Breast epithelium (tissue), 4 donors: ENCODE data around the gene SYTL1. TPM values are rescaled to one million over a fixed set of nuclear protein-coding genes. Genes with fewer than 3 reads are reported as not detected.

Experiments used
- DNase-seq, 2 donors: peaks; one replicate each; pipeline ENCODE4 v3.0.0-alpha.2; 2019; ENCODE audit warnings: low spot score in 2 of 2
- H3K27ac ChIP-seq, 2 donors: fragments of 200-600 bp; sonication (generic) in 1 of 2; one replicate each; pipeline ENCODE4 v1.5.1; 2016 to 2019; ENCODE audit warnings: mild to moderate bottlenecking in 1 of 2
- H3K27me3 ChIP-seq, 2 donors: fragments of 200-600 bp; sonication (generic) in 1 of 2; one replicate each; pipeline versions ENCODE4 v1.5.1 to v1.6.0; 2017 to 2019; ENCODE audit warnings: control low read depth in 1 of 2, mild to moderate bottlenecking in 1 of 2
- H3K36me3 ChIP-seq: fragments of 200-600 bp; one replicate; pipeline ENCODE4 v1.5.1; 2019
- H3K4me1 ChIP-seq, 2 donors: fragments of 200-600 bp; sonication (generic); one replicate each; pipeline ENCODE4 v1.5.1; 2016 to 2019; ENCODE audit warnings: control low read depth in 1 of 2
- H3K4me3 ChIP-seq, 3 donors: fragments of 200-600 bp; sonication (generic); 1 replicate in 2 of 3; 2 replicates in 1 of 3; pipeline ENCODE4 v1.5.1; 2016 to 2019; ENCODE audit warnings: mild to moderate bottlenecking in 3 of 3, moderate library complexity in 2 of 3
- H3K9me3 ChIP-seq, 2 donors: fragments of 200-600 bp; sonication (generic) in 1 of 2; one replicate each; pipeline ENCODE4 v1.5.1; 2016 to 2019; ENCODE audit warnings: control low read depth in 1 of 2
- POLR2A ChIP-seq: fragments of 450-650 bp; IDR thresholded peaks from one replicate; pipeline ENCODE4 v1.6.1; 2016; ENCODE audit warnings: antibody characterized with exemption, mild to moderate bottlenecking, moderate library complexity
- POLR2AphosphoS5 ChIP-seq, 3 donors: sonication (generic); formaldehyde crosslinking; IDR thresholded peaks; one replicate each; pipeline ENCODE4 v1.6.1; 2017; ENCODE audit warnings: antibody characterized with exemption in 3 of 3
- intact Hi-C: fragments of 100-400 bp; cut with DNase I; formaldehyde crosslinking; loops from one replicate; pipeline ENCODE4 v1.15.1; 2023; ENCODE audit warnings: low total_unique reads
- total RNA-seq, 3 donors: library from RNA; depleted of rRNA; stranded (reverse); fragments of >200 nt; gene quantifications; one replicate each; pipeline ENCODE4 v1.1.0, GENCODE V29; 2016
- TF ChIP-seq, protein P1 (sequence below), 3 donors: fragments of 450-650 bp; IDR thresholded peaks; one replicate each; pipeline ENCODE4 v1.5.1; 2016 to 2017; ENCODE audit warnings: antibody characterized with exemption in 3 of 3, mild to moderate bottlenecking in 3 of 3, moderate library complexity in 3 of 3

SYTL1 gene
- total RNA-seq, 3 donors from 2014 or later, result 0.96 to 33.1 (median 22.3) TPM

DNA sequence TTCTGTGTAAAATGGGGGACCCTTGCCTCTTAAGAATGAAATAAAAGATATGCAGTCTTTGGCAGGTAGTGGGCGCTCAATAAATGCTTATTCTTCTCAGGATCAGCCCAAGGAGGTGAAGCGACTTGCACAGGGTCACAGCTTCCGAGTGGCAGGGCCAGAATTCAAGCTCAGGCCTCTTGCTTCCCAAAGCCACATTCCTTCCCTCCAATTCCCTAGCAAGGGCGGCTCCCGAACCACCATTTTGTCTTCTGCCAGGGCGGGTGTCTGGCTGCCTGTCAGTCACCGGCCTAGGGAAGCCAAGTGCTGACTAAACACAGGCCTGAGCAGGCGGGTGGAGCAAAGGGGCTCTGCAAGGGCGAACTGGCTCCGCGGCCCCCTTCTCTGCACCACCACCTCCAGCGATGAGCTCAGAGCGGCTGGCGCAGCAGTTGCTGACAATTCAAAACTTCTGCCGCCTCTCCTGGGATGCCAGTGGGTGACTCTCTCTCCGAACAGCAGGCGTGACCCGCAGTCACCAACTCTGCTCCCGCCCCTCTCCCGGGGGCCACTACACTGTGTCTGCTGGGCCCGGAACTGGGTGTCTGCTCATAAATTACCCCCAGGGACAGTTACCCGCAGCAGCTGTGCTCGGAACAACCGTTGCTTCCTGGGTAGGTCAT, 61.4 kb downstream of the SYTL1 start:
- Histone ChIP-seq H3K27ac (peak overlapping the region; percentile 91 to 93), H3K27me3 (no peaks in the 10 kb centered on the region), H3K4me3 (peak overlapping the region in 1 of 3 donors; percentile 27), H3K36me3 (no peaks in the 10 kb centered on the region), H3K4me1 (peaks cover 12 to 58% of the 10 kb centered on the region in 2 donors), H3K9me3 (no peaks in the 10 kb centered on the region)
- DNase-seq, result no peak
- TF ChIP-seq, protein P1, sequence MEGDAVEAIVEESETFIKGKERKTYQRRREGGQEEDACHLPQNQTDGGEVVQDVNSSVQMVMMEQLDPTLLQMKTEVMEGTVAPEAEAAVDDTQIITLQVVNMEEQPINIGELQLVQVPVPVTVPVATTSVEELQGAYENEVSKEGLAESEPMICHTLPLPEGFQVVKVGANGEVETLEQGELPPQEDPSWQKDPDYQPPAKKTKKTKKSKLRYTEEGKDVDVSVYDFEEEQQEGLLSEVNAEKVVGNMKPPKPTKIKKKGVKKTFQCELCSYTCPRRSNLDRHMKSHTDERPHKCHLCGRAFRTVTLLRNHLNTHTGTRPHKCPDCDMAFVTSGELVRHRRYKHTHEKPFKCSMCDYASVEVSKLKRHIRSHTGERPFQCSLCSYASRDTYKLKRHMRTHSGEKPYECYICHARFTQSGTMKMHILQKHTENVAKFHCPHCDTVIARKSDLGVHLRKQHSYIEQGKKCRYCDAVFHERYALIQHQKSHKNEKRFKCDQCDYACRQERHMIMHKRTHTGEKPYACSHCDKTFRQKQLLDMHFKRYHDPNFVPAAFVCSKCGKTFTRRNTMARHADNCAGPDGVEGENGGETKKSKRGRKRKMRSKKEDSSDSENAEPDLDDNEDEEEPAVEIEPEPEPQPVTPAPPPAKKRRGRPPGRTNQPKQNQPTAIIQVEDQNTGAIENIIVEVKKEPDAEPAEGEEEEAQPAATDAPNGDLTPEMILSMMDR (IDR thresholded peaks at IDR 0.05), result peak in 1 of 3 donors; percentile 13
- TF ChIP-seq POLR2A, result no peak
- peak in 2 of 3 donors; percentile 12 to 20 for TF ChIP-seq POLR2AphosphoS5 (IDR thresholded peaks at IDR 0.05)
- intact Hi-C loops, result no loop called here

Other genes with a start within 250 kb of the SYTL1 start
- 10 to 100 TPM in 2 of 3 donors, 1 to 10 TPM in 1; 6.1 to 14.2 (median 13.8) TPM for gene SLC9A1, start 186.9 kb upstream of the SYTL1 start, total RNA-seq
- 10 to 100 TPM; 31.5 to 34.2 (median 33.4) TPM for gene WDTC1, start 107.4 kb upstream of the SYTL1 start, total RNA-seq
- 10 to 100 TPM; 20.0 to 28.0 (median 26.5) TPM for gene TMEM222, start 19.9 kb upstream of the SYTL1 start, total RNA-seq
- gene MAP3K6, start 24.9 kb downstream of the SYTL1 start, total RNA-seq, result 10 to 100 TPM; 29.4 to 67.5 (median 52.0) TPM
- 10 to 100 TPM in 1 of 3 donors, 1 to 10 TPM in 2; 6.0 to 10.5 (median 7.4) TPM for gene FCN3, start 32.8 kb downstream of the SYTL1 start, total RNA-seq
- gene CD164L2, start 41.3 kb downstream of the SYTL1 start, total RNA-seq, result 1 to 10 TPM in 1 of 3 donors, under 1 TPM in 1, not detected in 1; 0.66 to 5.3 TPM
- gene GPR3, start 50.6 kb downstream of the SYTL1 start, total RNA-seq, result under 1 TPM in 2 of 3 donors, not detected in 1; 0.16 to 0.66 TPM
- gene WASF2, start 148.1 kb downstream of the SYTL1 start, total RNA-seq, result 10 to 100 TPM; 41.6 to 93.5 (median 43.2) TPM